COLO829 (cell line): ENCODE measurements around the gene CMIP.

Source experiments
- DNase-seq: peaks from one replicate; pipeline ENCODE4 v3.0.0; 2012; ENCODE audit warnings: low spot score

CMIP gene

DNA sequence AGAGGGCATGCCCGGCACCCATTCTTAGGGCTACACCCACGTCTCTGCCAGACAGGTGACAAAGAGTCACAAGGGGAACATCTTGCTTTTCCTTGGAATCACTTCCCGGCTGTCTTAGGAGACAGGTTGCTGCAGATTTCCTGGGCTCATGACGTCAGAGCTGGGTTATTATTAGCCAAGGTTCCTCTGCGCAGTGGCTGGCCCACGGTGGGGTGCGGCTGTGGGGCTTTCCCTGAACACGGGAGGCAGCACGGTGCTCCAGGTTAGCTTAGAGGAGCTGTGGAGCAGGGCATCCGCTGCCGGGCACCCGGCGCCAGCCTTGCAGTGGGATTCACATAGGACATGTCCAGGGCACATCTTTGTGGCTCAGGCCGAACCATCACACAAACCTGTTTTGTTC is 216.5 kb downstream of the CMIP start:
- DNase-seq = no peak

- DNase-seq = no peak
These were observed 219.5 kb downstream of the CMIP start for GRCh38 chr16:81664153-81664552.

GRCh38 chr16:81665588-81665987 is 221.0 kb downstream of the CMIP start:
- DNase-seq = no peak

DNA sequence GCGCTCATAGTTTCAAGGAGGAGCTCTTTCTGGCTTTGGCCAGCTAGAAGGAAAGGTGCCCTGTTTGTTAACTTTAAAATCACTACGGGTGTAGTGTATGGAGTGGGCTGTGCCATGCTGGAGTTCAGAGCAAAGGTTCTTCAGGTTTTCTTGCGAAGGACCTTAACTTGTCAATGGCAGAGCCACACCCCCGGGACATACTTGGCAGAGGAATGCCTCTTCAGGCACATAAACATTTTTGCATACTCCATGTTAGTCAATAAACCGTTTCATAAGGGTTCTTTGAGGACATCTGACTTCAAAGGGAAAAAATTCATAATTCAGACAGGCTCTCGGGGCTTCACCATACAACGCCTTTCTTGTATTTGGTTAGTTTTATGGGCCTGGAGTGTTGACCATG is 221.5 kb downstream of the CMIP start:
- DNase-seq = no peak

GRCh38 chr16:81668243-81669097 is 223.9 kb downstream of the CMIP start:
- no peak for DNase-seq

GRCh38 chr16:81669473-81670350 is 225.1 kb downstream of the CMIP start:
- DNase-seq = no peak

GRCh38 chr16:81671738-81672597 is 227.4 kb downstream of the CMIP start:
- DNase-seq = no peak

DNA sequence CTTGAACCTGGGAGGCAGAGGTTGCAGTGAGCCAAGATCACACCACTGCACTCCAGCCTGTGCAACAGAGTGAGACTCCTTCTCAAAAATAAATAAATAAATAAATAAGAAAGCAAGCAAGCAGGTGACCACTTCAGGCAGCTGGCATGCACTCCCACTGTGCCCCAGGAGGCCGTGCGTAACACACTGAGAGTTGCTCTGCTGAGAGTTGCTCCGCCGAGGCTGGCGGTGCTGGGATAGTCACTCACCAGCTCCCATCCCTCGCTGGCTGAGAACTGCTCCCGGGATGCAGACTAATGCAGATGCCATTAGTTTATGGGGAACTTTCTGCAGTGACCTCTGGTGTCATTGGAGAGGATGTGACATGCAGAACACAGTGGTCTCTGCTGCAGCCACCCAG is 228.8 kb downstream of the CMIP start:
- no peak for DNase-seq

GRCh38 chr16:81675662-81676061 is 231.1 kb downstream of the CMIP start:
- no peak for DNase-seq

- no peak for DNase-seq
These were observed 231.7 kb downstream of the CMIP start for GRCh38 chr16:81676066-81676882.

DNA sequence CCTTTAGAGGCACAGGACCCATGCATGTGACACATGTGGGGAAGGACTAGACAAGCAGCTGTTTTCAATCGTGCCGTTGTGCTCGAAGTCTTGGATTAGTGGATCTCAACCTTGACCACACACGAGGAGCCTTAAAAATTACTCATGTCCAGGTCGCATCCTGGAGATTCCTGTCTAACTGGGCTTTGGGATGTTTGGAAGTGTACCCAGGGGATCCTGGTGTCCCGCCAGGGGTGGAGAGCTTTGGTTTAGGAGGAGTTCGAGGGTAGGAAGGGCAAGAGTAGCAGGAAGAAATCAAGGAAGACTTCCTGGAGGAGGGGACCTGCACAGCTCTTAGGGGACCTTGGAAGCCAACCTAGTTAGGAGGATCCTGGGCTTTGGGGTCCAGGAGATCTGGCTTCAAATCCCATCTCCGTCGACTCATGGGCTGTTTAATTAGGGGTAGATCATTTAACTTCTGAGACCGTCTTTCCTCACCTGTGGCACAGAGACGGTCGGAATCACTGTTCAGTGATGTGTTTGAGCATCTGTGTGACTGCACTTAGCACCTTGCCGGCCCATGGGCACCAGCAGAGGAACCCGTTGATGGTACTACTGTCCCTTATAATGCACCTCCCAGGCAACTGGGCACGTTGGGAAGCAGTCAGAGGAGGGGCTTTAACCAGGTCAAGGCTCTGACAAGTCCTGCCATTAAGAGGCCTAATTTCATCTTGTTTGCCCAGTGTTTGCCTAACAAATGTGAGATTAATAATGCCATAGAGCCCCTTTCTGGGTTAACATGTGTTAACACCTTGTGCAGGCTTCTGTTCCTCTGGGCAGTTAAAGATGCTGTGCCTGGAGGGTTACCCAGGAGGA is 232.5 kb downstream of the CMIP start:
- no peak for DNase-seq

DNA sequence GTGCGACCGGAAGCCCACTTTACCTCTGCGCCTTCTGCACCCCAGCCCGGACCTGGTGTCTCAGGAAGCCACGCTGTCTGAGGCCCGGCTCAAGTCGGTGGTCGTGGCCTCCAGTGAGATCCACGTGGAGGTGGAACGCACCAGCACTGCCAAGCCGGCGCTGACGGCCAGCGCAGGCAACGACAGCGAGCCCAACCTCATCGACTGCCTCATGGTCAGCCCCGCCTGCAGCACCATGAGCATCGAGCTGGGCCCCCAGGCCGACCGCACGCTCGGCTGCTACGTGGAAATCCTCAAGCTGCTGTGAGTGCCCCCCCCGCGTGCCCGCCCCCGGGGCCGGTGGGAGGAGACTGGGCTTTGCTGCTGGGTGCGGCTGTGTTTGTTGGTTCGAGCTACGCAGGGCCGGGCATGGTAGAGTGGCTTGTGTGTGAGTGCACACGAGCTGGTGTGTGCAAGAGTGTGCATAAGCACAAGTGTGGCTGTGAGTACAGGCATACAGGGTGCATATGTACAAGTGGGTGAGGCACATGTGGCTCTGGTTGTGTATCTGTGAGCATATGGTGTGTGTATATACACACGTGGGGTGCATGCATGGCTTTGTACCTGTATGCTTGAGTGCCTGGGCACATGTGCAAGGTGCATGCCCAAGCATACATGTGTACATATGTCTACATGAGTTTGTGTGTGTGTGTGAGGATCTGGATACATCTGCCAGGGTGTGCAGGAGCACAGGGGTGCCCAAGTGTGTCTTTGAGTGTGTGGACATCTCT is 233.9 kb downstream of the CMIP start:
- no peak for DNase-seq

DNA sequence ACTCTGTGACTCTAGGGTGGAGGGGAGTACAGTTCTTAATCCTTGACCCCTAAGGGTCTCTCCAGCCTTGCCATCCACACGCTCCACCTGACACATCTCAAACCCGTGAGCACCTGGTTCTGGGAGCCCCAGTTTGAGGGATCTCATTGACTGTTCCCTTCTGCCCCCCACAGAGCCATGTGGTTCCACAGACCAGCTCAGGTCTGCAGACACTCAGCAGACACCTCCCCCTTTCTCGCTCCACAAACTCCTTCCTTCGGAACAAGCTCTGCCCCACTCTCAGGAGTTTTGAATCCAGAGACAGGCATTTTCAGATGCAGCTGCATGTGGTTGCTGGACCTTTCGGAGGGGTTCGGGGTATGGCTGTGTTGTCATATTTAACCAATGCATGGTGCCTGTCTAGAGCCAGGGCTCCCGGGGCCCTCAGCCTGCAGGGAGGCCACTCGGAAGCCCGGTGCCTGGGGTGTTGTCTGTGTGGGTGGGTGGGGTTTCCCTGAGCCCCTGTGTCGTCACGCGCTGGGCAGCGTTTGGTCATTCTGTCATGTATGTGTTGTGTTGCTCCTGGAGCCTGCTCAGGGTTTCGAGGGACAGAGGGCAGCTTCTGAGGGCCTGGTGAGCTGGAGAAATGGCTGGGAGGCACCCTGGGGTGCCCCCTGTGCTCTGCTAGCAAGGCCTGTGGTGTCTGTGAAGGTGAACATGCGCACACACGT is 235.3 kb downstream of the CMIP start:
- no peak for DNase-seq

DNA sequence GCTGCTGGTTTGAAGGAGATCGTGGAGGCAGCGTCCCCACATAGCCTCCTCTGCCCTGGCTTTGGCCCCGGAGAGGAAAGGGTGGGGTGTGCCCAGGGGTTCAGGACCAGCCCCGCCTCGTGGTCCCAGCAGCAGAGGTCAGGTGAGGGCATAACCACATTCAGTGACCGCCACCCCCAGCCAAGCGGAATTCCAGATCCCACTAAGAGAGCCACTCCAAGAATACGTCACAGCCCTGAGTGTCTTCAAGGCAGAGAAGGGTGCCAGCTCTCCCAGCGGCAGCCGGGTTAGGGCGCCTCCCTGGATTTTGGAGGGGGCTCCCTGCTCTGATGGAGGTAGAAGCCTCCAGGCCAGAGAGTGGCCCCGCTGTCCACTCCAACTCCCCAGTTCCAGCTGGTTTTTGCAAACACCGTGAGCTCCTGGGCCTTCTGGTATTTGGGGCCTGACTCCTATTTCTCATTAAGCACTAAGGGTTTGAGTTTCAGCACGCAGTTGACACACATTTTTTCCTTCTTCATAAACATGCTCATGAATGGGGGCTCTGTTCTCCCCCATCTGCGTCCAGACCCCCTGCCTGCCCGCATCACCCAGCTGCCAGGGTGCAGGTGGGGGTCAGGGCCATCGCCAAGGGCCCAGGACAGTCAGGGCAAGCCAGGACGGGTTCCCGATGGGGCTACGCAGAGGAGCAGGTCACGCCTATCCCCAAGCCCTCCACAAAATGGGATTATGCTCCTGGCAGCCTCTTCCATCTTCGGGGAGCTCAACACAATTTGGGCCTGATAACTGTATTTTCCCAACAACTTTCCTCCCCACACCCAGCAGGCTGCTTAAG is 236.1 kb downstream of the CMIP start:
- DNase-seq = no peak

DNA sequence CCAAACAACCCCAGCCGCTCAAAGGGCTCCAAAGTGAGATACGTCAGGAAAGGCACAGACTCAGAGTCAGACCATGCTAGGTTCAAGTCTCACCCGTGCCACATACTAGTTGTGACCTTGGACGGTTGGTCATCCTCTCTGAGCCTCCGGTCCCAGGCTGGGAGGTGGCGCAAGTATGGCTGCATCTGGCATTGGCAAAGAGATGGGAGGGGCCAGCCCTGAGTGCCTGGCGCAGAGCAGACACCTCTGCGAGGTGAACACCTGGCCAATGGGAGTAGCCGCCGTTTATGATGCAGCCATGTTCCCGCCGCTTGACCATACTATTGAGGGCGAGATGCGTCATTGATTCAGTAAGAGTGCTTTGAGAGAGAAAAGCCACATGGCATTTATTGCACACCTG is 236.7 kb downstream of the CMIP start:
- DNase-seq = no peak

GRCh38 chr16:81684242-81684837 is 239.7 kb downstream of the CMIP start:
- DNase-seq = no peak

DNA sequence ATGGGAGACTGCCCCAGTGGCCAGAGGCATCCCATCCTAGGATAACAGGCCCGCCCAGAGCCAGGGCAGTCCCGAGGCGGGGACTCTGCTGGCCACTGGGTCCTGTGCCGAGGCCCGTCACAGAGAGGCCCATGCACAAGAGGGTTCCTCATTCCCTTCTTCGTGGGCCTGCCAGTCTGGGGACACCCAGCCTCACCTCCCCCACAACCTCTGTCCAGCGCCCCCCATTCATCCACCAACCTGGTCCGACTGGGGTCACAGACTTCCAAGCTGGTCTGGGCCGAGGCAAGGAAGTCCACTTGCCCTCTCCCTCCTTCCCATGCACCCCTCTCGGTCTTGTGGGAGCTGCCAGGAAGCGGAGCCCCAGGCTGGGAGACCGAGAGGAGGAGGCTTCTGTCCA is 240.3 kb downstream of the CMIP start:
- no peak for DNase-seq
